ENCODE data around the gene CAPN15.

- TF ChIP-seq CTCF (conservative IDR thresholded peaks at IDR 0.05 in 1 of 2, IDR thresholded peaks at IDR 0.05 in 1 of 2; ENCODE audit: extremely low read depth in 1 of 2, insufficient read depth in 1 of 2, low read depth in 1 of 2, low read length in 2 of 2): no peak
- TF ChIP-seq EZH2 (IDR thresholded peaks at IDR 0.05; ENCODE audit: borderline replicate concordance, low read length): no peak
These were observed 1.9 kb upstream of the CAPN15 start for GRCh38 chr16:525520-526180.
